ENCODE measurements around the gene PNN. TPM values are rescaled to one million over a fixed set of nuclear protein-coding genes. Genes with fewer than 3 reads are reported as not detected.
A peak's percentile ranks its signal among the peaks of the same experiment; 100 is the strongest.
"Not testable (repeated sequence)": the region's sequence is repeated elsewhere in the genome, so short reads cannot be mapped to it uniquely, and the experiment has no call there.

The PNN gene
- total and polyA plus RNA-seq, 2 of the 4 experiments (the other 2 are of a cell fraction): 14.9 to 28.8 TPM

GRCh38 chr14:39219075-39219499 lies 44.0 kb downstream of the PNN start:
- no CpG with 5 or more reads among the region's 3 CpGs for WGBS, 2 experiments (ENCODE audit: extremely low coverage in 2 of 2, insufficient read length in 1 of 2)
- no peak overlapping the region for H2AK9ac ChIP-seq (replicated peaks; ENCODE audit: low read depth, low read length, poor library complexity)
- H4K20me1 ChIP-seq (ENCODE audit: insufficient read depth, low read length): no peaks in the 10 kb centered on the region
- no peak overlapping the region for H4K91ac ChIP-seq (ENCODE audit: insufficient read depth, low read depth, low read length)
- H3K14ac ChIP-seq (replicated peaks; ENCODE audit: low read depth, low read length): no peak overlapping the region
- H3K4me2 ChIP-seq (ENCODE audit: low read depth, low read length): no peak overlapping the region
- ChIA-PET CTCF (no interaction called here), POLR2A (ENCODE audit: unreplicated experiment) (no interaction called here)
- H3K9me3 ChIP-seq (ENCODE audit: control insufficient read depth, insufficient read depth, low read length): no peaks in the 10 kb centered on the region
- in situ Hi-C loops (cut with MboI; ENCODE audit: low sequenced_read_pairs): no loop called here
- H2BK120ac ChIP-seq (ENCODE audit: low read depth, low read length): no peak overlapping the region
- intact Hi-C loops (cut with micrococcal nuclease): no loop called here
- no peak overlapping the region for H2AFZ ChIP-seq (replicated peaks; ENCODE audit: low read length, poor library complexity)
- H3K4ac ChIP-seq (ENCODE audit: low read depth, low read length): no peak overlapping the region
- H3K4me3 ChIP-seq (ENCODE audit: insufficient read depth, low read depth, low read length): no peak overlapping the region
- no peaks in the 10 kb centered on the region for H3K27me3 ChIP-seq (ENCODE audit: control insufficient read depth, insufficient read depth, low read length)
- H3K79me1 ChIP-seq (ENCODE audit: low read depth in 1 of 2, low read length in 2 of 2): no peaks in the 10 kb centered on the region
- TF ChIP-seq SMC3 (IDR thresholded peaks at IDR 0.05; ENCODE audit: low read depth, low read length) (no peak), BHLHE40 (IDR thresholded peaks at IDR 0.05; ENCODE audit: low read depth, low read length) (no peak), CHD1 (IDR thresholded peaks at IDR 0.05; ENCODE audit: low read depth, low read length) (no peak), RAD21 (IDR thresholded peaks at IDR 0.05; ENCODE audit: low read length) (no peak), RFX5 (IDR thresholded peaks at IDR 0.05; ENCODE audit: low read depth, low read length) (no peak), MAZ (IDR thresholded peaks at IDR 0.05; ENCODE audit: borderline replicate concordance, low read depth, low read length) (no peak), CEBPB (IDR thresholded peaks at IDR 0.05; ENCODE audit: low read depth, low read length) (no peak), ELK1 (IDR thresholded peaks at IDR 0.05; ENCODE audit: borderline replicate concordance, low read depth, low read length) (no peak), MXI1 (IDR thresholded peaks at IDR 0.05; ENCODE audit: borderline replicate concordance, low read depth, low read length) (no peak)
- H2BK5ac ChIP-seq (ENCODE audit: low read depth, low read length, poor library complexity, severe bottlenecking): no peak overlapping the region
- dilution Hi-C loops (cut with HindIII; ENCODE audit: low sequenced_read_pairs, unreplicated experiment): no loop called here
- no peak overlapping the region for H4K8ac ChIP-seq (ENCODE audit: low read depth in 2 of 2, low read length in 2 of 2)
- H2BK15ac ChIP-seq (ENCODE audit: low read depth, low read length): no peak overlapping the region
- H3K18ac ChIP-seq (ENCODE audit: low read depth, low read length): no peak overlapping the region
- no peaks in the 10 kb centered on the region for H3K36me3 ChIP-seq (ENCODE audit: control insufficient read depth, insufficient read depth, low read length)
- no peak overlapping the region for H3K9ac ChIP-seq (ENCODE audit: low read depth, low read length)
- no peaks in the 10 kb centered on the region for H3K9me1 ChIP-seq (ENCODE audit: insufficient read depth, low read length)
- no peak overlapping the region for H4K5ac ChIP-seq (ENCODE audit: low read depth, low read length)
- H3K4me1 ChIP-seq (ENCODE audit: control insufficient read depth, insufficient read depth, low read length): peaks cover 2% of the 10 kb centered on the region; the same call in 1 of the 2 replicates
- peak; percentile 2 for DNase-seq
- no TSS peak for BruUV-seq (replicated peaks)
- no peak overlapping the region for H2BK20ac ChIP-seq (ENCODE audit: low read depth, low read length)
- H3K23ac ChIP-seq (ENCODE audit: low read depth, low read length): no peak overlapping the region
- ATAC-seq (ENCODE audit: low read depth): no peak
- no peak overlapping the region for H3K56ac ChIP-seq (ENCODE audit: extremely low read depth, insufficient read depth, low read length)
- no peak overlapping the region for H3K27ac ChIP-seq (ENCODE audit: insufficient read depth, low read length)
- H2AK5ac ChIP-seq (ENCODE audit: low read depth, low read length): no peak overlapping the region

GRCh38 chr14:39220473-39220872 lies 45.4 kb downstream of the PNN start:
- CTCF ChIA-PET: not testable (repeated sequence)

More at GRCh38 chr14:39220473-39220872, 45.4 kb downstream of the PNN start:
- H2BK120ac ChIP-seq (ENCODE audit: low read depth, low read length); H4K8ac ChIP-seq (ENCODE audit: low read depth in 2 of 2, low read length in 2 of 2); H2BK20ac ChIP-seq (ENCODE audit: low read depth, low read length); H4K5ac ChIP-seq (ENCODE audit: low read depth, low read length); H3K9ac ChIP-seq (ENCODE audit: low read depth, low read length); H2AK9ac ChIP-seq (replicated peaks; ENCODE audit: low read depth, low read length, poor library complexity); dilution Hi-C loops (cut with HindIII; ENCODE audit: low sequenced_read_pairs, unreplicated experiment); H3K4me1 ChIP-seq (ENCODE audit: control insufficient read depth, insufficient read depth, low read length); H3K4me3 ChIP-seq (ENCODE audit: insufficient read depth, low read depth, low read length); H4K91ac ChIP-seq (ENCODE audit: insufficient read depth, low read depth, low read length); H3K36me3 ChIP-seq (ENCODE audit: control insufficient read depth, insufficient read depth, low read length); DNase-seq; H3K4me2 ChIP-seq (ENCODE audit: low read depth, low read length); intact Hi-C loops (cut with micrococcal nuclease); H3K9me1 ChIP-seq (ENCODE audit: insufficient read depth, low read length); H3K23ac ChIP-seq (ENCODE audit: low read depth, low read length); ATAC-seq (ENCODE audit: low read depth); H2AFZ ChIP-seq (replicated peaks; ENCODE audit: low read length, poor library complexity); H3K18ac ChIP-seq (ENCODE audit: low read depth, low read length); H2BK15ac ChIP-seq (ENCODE audit: low read depth, low read length); H3K14ac ChIP-seq (replicated peaks; ENCODE audit: low read depth, low read length); H2BK5ac ChIP-seq (ENCODE audit: low read depth, low read length, poor library complexity, severe bottlenecking); BruUV-seq (replicated peaks); H3K4ac ChIP-seq (ENCODE audit: low read depth, low read length); H3K56ac ChIP-seq (ENCODE audit: extremely low read depth, insufficient read depth, low read length); in situ Hi-C loops (cut with MboI; ENCODE audit: low sequenced_read_pairs); POLR2A ChIA-PET (ENCODE audit: unreplicated experiment); H3K27me3 ChIP-seq (ENCODE audit: control insufficient read depth, insufficient read depth, low read length); H3K9me3 ChIP-seq (ENCODE audit: control insufficient read depth, insufficient read depth, low read length); H2AK5ac ChIP-seq (ENCODE audit: low read depth, low read length); H4K20me1 ChIP-seq (ENCODE audit: insufficient read depth, low read length); H3K79me1 ChIP-seq (ENCODE audit: low read depth in 1 of 2, low read length in 2 of 2); H3K27ac ChIP-seq (ENCODE audit: insufficient read depth, low read length): not testable (repeated sequence)
- no CpG with 5 or more reads among the region's 1 CpG for WGBS, 2 experiments (ENCODE audit: extremely low coverage in 2 of 2, insufficient read length in 1 of 2)
